OCI-LY3 (cell line): ENCODE measurements around the gene BTNL8.

Experiments used
- EZH2phosphoT487 ChIP-seq: fragments of 200-600 bp; shearing (Covaris generic); IDR thresholded peaks from 2 replicates; pipeline ENCODE4 v1.6.1; 2018; ENCODE audit warnings: antibody characterized with exemption, mixed run types, low read depth
- TF ChIP-seq, protein P1 (sequence below): fragments of 200-600, 300-600 bp; sonication (generic); IDR thresholded peaks from 2 replicates; pipeline ENCODE4 v1.5.1; 2014; ENCODE audit warnings: antibody characterized with exemption, low read length, low read depth

DNA sequence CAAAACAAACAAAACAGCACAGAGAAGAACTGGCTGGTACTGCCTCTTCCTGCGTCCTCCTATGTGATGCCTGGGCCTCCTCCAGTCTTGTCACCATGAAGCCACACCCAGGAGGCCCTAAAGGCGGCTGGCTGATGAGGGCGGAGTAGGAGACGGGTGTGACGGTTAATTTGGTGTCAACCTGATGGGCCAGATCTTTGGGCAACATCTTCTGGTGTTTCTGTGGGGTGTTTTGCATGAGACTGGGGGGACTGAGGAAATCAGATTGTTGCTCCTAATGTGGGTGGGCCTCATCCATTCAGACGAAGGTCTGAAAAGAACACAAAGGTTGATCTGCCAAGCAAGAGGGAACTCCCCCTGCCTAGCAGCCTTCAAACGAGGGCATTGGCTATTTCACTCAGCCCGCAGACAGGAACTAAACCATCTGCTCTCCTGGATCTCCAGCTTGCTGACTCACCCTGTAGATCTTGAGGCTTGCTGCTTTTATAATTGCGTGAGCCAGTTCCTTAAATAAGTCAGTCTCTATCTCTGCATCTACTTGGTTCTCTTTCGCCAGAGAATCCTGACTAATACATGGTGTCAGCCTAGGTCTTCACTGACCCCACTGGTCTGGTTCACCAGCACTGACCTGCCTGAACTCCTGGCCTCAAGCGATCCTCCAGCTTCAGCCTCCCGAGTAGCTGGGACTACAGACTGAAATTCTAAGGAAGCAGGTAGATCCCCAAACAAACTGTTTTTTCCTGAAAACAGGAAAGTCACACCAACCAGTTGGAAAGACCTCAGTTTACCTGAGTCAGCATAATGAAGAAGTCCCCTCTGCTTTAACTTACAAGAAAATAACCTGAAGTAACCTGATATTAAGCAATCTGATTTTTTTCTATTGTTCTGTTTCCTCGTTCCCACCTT lies 25.1 kb upstream of the BTNL8 start:
- TF ChIP-seq, protein P1, sequence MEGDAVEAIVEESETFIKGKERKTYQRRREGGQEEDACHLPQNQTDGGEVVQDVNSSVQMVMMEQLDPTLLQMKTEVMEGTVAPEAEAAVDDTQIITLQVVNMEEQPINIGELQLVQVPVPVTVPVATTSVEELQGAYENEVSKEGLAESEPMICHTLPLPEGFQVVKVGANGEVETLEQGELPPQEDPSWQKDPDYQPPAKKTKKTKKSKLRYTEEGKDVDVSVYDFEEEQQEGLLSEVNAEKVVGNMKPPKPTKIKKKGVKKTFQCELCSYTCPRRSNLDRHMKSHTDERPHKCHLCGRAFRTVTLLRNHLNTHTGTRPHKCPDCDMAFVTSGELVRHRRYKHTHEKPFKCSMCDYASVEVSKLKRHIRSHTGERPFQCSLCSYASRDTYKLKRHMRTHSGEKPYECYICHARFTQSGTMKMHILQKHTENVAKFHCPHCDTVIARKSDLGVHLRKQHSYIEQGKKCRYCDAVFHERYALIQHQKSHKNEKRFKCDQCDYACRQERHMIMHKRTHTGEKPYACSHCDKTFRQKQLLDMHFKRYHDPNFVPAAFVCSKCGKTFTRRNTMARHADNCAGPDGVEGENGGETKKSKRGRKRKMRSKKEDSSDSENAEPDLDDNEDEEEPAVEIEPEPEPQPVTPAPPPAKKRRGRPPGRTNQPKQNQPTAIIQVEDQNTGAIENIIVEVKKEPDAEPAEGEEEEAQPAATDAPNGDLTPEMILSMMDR, result no peak
- no peak for TF ChIP-seq EZH2phosphoT487
